Memory B cell (primary cell): ENCODE data around the gene EGFL7.

ENCODE experiments used
- ATAC-seq: fragments of 150-1000 bp; cut with Tn5 transposase; 2 replicates; pipeline ENCODE4 v1.10.0; 2021; ENCODE audit warnings: low read depth, mild to moderate bottlenecking, moderate library complexity
- DNase-seq, 2 donors: peaks; one replicate each; pipeline ENCODE4 v3.0.0; 2022; ENCODE audit warnings: low spot score in 2 of 2
- H3K27ac Mint-ChIP-seq: one replicate; pipeline ENCODE4 v1.8.0; 2022; ENCODE audit warnings: mild to moderate bottlenecking, moderate library complexity, mixed read lengths
- H3K27me3 Mint-ChIP-seq: one replicate; pipeline ENCODE4 v1.8.0; 2022; ENCODE audit warnings: mixed read lengths
- H3K36me3 Mint-ChIP-seq: one replicate; pipeline ENCODE4 v1.8.0; 2022; ENCODE audit warnings: mild to moderate bottlenecking, mixed read lengths
- H3K4me1 Mint-ChIP-seq: one replicate; pipeline ENCODE4 v1.8.0; 2022; ENCODE audit warnings: mixed read lengths
- H3K4me3 Mint-ChIP-seq: one replicate; pipeline ENCODE4 v1.8.0; 2022; ENCODE audit warnings: mild to moderate bottlenecking, moderate library complexity, mixed read lengths
- H3K9me3 Mint-ChIP-seq: one replicate; pipeline ENCODE4 v1.8.0; 2022; ENCODE audit warnings: mixed read lengths

EGFL7 gene

DNA sequence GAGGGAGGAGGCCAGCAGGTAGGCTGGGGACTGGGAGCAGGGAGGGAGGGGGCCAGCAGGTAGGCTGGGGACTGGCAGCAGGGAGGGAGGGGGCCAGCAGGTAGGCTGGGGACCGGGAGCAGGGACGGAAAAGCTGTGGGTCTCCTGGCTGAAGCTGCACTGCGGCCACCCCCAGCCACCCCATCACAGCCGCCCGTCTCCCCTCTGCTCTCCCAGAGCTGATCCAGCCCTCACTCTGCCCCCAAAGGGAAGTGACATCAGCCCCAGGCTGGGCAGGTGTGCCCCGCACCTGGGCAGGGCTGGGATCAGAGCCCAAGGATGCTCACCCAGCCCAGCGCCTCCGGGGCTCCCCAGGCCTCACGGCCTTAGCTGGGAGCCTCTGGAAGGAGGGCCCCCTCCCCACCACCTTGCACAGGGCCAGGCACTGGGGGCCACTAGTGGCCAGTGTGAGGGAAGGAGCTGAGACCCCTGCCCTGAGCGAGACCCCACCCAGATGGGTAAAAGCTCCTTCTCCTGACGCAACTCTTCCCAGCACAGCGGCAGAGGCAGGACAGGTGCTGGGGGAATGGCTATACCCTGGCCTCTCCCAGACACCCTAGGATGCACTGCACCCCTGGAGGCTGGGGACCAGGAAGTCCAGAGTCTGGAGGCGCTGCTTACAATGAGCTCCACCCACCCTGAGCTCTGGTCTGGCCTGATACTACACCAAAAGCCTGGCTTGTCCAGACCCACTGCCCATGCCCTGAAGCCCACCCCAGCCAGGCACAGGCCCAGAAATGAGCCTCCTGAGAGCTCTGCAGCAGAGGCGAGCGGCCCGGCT lies 13.0 kb downstream of the EGFL7 start:
- DNase-seq: no peak
- Mint-ChIP-seq H3K4me1 (peaks cover 2% of the 10 kb centered on the region), H3K27ac (no peak overlapping the region), H3K36me3 (peaks cover 6% of the 10 kb centered on the region), H3K27me3 (peaks cover 2% of the 10 kb centered on the region), H3K4me3 (no peak overlapping the region), H3K9me3 (no peaks in the 10 kb centered on the region)
- ATAC-seq: no peak

DNA sequence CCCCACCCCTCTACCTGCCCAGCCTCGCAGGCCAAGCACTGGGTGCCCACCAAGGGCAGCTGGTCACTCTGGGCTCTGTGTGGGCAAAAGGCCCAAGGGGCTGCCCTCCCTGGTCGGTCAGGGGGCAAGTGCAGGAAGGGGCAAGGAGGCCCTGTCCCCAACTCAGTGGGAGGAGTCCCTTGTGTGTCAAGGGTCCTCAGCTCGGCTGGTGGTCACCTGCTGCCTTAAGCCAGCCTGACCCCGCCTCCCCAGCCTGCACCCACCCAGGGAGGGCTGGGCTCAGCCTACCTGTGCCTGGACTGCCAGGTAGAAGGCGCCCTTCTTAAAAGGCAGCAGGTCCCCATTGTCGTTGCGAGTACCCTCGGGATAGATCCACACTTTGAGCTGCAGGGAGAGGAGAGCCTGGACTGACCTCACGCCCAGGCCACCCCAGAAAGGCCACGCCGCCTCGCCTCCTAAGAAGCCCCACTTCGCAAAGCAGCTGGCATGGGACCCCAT lies 13.6 kb downstream of the EGFL7 start:
- H3K36me3 Mint-ChIP-seq: peaks cover 6% of the 10 kb centered on the region
- DNase-seq (no peak), ATAC-seq (no peak)
- no peak overlapping the region for H3K27ac Mint-ChIP-seq
- H3K4me3 Mint-ChIP-seq: no peak overlapping the region
- no peaks in the 10 kb centered on the region for H3K9me3 Mint-ChIP-seq
- H3K4me1 Mint-ChIP-seq: peaks cover 2% of the 10 kb centered on the region
- H3K27me3 Mint-ChIP-seq: peaks cover 2% of the 10 kb centered on the region

DNA sequence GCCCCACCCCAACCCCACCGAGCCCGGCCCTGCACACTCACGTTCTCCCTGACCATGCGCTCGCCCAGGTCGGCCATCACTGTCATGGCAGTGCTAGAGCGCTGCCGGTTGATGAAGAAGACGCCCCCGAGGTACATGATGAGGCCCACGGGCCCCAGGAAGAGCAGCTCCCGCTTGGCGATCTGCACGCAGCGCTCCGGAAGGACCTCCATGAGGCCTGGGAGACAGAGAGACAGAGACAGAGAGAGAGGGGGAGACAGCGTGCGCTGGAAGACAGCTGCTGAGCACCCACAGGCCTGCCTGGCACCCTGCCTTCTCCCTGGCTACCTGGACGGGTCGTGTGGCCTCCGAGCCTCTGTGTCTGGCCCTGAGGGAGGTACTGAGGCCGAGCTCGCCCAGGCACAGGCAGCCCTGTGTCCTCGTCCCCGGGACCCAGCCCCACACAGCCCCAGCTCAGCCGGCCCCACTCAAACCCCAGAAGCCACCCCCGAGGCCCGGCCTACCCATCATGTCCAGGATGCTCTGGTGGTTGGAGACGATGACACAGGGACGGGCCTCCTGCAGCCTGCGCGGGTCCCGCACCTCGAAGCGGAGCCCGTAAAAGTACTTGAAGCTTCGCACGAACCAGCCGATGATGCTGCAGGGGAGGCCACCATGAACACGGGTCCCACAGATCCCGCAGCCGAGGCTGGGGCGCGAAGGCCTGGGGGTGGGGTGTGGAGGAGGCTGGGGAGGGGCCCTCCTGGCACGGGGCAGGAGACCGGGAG lies 14.4 kb downstream of the EGFL7 start:
- Mint-ChIP-seq H3K4me3 (no peak overlapping the region), H3K9me3 (no peaks in the 10 kb centered on the region), H3K27me3 (no peaks in the 10 kb centered on the region), H3K27ac (no peak overlapping the region), H3K4me1 (no peaks in the 10 kb centered on the region), H3K36me3 (peaks cover 6% of the 10 kb centered on the region)
- DNase-seq (no peak), ATAC-seq (no peak)

DNA sequence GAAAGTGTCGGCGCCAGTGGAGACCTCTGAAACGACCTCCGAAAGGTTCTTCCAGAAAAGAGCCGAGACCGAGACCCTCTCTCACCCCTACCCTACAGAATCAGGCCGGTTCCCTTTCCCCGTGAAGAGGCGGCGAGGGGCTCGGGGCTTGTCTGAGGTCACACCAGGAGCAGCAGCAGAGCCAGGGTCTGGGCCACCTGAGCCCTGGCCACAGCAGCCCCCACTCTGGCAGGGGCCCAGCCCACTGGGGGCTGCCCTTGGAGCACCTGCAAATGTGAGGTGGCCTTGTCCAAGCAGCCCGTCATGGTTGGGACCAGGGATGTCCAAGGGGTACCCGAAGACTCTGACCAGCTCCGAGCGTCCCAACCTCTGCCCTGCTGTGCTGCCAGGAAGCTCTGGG lies 15.3 kb downstream of the EGFL7 start:
- no peak for DNase-seq
- no peak for ATAC-seq
- Mint-ChIP-seq H3K9me3 (no peaks in the 10 kb centered on the region), H3K4me1 (no peaks in the 10 kb centered on the region), H3K27ac (no peak overlapping the region), H3K27me3 (no peaks in the 10 kb centered on the region), H3K4me3 (no peak overlapping the region), H3K36me3 (peaks cover 6% of the 10 kb centered on the region)

DNA sequence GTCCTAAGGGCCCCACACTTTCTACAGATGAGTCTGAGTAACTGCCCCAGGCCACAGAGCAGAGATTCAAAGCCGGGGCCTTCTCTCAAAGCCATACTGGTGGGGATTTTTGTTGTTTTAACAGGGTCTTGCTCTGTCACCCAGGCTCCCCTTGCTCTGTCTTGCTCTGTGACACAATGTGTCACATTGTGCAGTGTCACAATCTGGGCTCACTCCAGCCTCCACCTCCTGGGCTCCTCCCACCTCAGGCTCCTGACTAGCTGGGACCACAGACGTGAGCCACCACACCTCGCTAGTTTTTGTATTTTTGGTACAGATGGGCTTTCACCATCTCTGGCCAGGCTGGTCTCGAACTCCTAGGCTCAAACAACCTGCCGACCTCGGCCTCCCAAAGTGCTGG lies 15.9 kb downstream of the EGFL7 start:
- no peak overlapping the region for H3K27ac Mint-ChIP-seq
- H3K27me3 Mint-ChIP-seq: no peaks in the 10 kb centered on the region
- H3K36me3 Mint-ChIP-seq: peaks cover 6% of the 10 kb centered on the region
- DNase-seq: no peak
- no peaks in the 10 kb centered on the region for H3K4me1 Mint-ChIP-seq
- H3K9me3 Mint-ChIP-seq: no peaks in the 10 kb centered on the region
- no peak for ATAC-seq
- no peak overlapping the region for H3K4me3 Mint-ChIP-seq

DNA sequence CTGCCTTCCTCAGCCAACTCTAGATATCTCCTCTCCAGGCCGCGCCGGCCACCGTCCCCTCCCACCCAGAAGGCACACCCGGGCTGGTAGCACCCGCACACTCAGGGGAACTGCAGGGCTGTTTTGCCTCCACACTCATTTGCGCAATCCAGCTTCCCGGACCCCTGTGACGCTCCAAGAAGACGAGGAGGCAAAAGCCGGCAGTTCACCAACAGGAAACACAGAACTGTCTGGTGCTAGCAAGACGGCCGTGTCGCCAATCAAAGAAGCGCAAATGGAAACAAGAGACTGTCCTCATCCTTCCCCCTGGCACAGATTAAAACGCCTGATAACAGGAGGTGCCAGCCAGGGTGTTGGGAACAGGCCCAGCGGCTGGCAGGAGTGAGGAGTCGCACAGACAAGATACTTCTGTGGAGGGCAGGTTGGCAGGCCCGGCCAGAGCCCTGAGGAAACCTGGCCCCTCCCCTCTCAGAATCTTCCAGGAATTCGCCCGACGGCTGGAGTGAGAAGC lies 16.8 kb downstream of the EGFL7 start:
- H3K27me3 Mint-ChIP-seq: no peaks in the 10 kb centered on the region
- no peak for DNase-seq
- H3K27ac Mint-ChIP-seq: no peak overlapping the region
- no peak for ATAC-seq
- no peak overlapping the region for H3K4me3 Mint-ChIP-seq
- no peaks in the 10 kb centered on the region for H3K4me1 Mint-ChIP-seq
- no peaks in the 10 kb centered on the region for H3K9me3 Mint-ChIP-seq
- peaks cover 4% of the 10 kb centered on the region for H3K36me3 Mint-ChIP-seq

DNA sequence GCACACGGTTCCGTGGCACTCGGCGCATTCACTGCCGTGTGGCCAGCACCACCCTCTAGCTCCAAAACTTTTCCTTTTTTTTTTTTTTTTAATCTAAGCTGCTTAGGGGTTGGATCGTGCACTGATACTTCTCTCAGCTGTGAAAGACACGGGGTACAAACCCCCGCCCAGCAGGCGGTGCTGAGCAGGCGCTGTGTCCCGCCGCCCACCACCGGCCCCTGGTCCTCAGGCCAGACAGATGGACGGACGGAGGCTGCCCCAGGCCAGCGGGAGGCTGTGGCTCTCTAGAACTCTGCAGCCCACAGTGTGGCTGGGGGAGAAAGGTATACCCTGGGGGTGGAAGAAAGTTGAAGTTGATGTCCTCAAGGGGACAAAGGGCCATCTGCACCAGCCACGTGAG lies 18.3 kb downstream of the EGFL7 start:
- Mint-ChIP-seq H3K36me3 (peaks cover 2% of the 10 kb centered on the region), H3K27ac (no peak overlapping the region), H3K27me3 (no peaks in the 10 kb centered on the region), H3K4me3 (no peak overlapping the region), H3K9me3 (no peaks in the 10 kb centered on the region), H3K4me1 (peaks cover 3% of the 10 kb centered on the region)
- ATAC-seq (no peak), DNase-seq (no peak)

DNA sequence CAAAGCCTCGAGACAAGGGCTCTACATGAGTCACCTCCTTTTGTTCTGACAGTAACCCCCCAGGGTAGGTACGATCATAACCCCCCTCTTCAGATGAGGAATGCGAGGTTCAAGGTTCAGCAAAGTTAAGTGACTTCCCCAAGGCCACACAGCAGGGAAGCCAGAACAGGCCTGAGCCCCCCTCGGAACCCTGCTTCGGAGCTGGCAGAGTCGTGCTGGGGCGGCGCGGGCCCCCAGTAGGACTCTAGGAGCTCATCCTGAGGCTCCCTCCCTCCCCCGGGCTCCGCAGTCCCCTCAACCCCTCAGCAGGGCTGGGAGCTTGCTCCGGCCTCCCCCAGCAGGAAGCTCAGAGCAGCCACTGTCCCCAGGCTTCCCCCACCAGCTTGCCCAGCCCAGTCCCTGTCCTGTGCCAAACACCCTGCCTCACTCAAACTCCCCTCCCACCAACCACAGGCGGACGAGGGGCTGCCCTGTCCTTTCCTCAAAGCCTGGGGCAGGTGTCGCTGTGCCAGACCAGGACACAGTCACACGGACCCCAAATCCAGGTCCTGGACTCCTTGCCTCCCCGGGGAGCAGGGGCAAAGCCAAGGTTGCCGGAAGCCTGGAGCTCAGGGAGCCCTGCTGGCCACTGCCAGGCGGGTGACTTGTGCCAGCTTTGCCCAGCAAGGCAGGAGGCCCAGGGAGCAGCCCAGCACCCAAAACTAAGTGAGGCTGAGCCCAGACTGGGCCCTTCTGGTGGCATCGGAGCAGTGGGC lies 19.4 kb downstream of the EGFL7 start:
- Mint-ChIP-seq H3K9me3 (no peaks in the 10 kb centered on the region), H3K27me3 (no peaks in the 10 kb centered on the region), H3K4me3 (no peak overlapping the region), H3K4me1 (peaks cover 6% of the 10 kb centered on the region), H3K36me3 (no peaks in the 10 kb centered on the region), H3K27ac (no peak overlapping the region)
- no peak for ATAC-seq
- DNase-seq: no peak

DNA sequence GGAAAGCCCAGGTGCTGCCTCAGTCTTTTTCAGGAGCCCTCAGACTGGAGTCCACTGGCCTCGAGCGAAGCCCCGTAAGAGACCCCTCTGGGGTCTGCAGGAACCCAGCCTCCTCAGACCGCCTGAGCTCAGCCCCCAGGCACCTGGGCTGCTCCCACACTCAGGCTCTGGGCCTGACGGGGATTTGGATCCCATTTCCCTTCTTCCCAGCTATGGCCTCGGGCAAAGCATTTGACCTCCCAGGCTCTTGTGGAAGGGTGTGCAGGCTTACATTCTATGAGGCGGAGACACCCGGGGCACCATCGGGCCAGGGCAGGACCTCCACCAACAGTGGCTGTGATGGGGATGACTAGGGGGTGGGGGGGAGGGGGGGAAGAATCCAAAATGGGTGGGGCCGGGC lies 20.0 kb downstream of the EGFL7 start:
- no peak overlapping the region for H3K27ac Mint-ChIP-seq
- no peak for DNase-seq
- H3K27me3 Mint-ChIP-seq: no peaks in the 10 kb centered on the region
- H3K4me1 Mint-ChIP-seq: peaks cover 6% of the 10 kb centered on the region
- H3K4me3 Mint-ChIP-seq: no peak overlapping the region
- H3K9me3 Mint-ChIP-seq: no peaks in the 10 kb centered on the region
- H3K36me3 Mint-ChIP-seq: no peaks in the 10 kb centered on the region
- no peak for ATAC-seq

DNA sequence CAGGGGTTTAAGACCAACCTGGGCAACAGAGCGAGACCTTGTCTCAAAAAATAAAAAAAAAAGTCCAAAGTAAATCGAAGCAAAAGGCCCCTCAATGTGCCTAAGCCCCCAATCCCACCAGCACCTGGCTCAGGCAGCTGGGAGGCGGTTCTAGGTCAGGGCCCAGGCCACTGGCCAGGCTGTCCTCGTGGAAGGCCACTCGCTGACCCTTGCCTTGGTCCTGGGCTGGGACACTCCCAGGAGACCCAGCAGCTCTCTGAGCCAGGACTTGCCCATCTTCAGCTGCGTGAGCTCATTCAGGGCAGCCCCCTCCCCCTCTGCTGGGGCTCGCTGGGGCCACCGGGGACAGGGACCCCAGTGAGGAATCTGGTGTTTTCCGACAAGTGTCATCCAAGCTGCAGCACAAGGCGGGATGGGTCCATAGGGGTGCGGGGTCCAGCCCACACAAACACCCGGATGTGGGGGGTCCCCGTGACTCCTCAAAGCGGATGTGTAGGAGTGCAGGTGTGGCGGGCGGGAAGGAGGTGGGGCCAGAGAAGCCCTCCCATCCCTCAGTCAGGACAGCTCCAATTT lies 20.5 kb downstream of the EGFL7 start:
- no peak overlapping the region for H3K4me3 Mint-ChIP-seq
- no peak overlapping the region for H3K27ac Mint-ChIP-seq
- peaks cover 6% of the 10 kb centered on the region for H3K4me1 Mint-ChIP-seq
- no peak for DNase-seq
- H3K27me3 Mint-ChIP-seq: no peaks in the 10 kb centered on the region
- H3K36me3 Mint-ChIP-seq: no peaks in the 10 kb centered on the region
- H3K9me3 Mint-ChIP-seq: no peaks in the 10 kb centered on the region
- ATAC-seq: no peak

DNA sequence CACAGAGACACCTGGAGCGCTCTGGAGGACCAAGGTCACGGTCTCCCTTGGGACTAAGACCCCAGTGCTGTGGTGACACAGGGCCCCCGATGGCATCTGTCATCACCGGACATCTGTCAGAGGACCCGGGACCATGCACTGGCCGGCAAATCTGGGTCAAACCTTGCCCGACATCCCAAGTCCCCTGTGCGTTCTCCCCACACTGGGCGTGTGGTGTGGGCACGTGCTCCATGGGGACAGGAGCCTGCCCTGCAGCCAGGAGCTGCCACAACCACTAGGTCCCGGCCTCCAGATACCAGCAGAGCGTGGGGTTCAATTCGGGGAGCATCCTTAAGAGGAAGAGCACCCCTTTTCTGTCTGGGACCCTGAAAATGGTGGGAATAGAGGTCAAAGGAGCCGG lies 21.0 kb downstream of the EGFL7 start:
- Mint-ChIP-seq H3K27ac (no peak overlapping the region), H3K36me3 (no peaks in the 10 kb centered on the region), H3K4me3 (no peak overlapping the region), H3K4me1 (peaks cover 6% of the 10 kb centered on the region), H3K27me3 (no peaks in the 10 kb centered on the region), H3K9me3 (no peaks in the 10 kb centered on the region)
- ATAC-seq (no peak), DNase-seq (no peak)

DNA sequence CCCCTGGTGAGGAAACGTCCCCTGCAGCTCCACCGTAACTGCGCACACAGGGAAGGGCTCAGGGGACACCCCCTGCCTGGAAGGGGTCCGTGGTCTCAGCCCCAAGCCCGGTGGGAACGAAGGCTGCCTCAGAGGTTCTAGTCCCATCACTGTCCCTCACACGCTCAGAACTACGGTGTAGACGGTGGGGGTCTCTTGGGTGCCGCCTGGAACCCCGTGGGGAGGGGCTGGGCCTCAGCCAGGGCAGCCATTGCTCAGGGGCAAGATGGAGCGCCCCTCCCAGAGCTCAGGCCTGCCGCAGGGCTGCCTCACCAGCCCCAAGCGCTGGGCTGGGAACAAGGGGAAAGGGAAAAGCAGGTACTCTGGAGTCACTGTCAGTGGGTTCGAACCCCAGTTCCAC lies 21.6 kb downstream of the EGFL7 start:
- H3K9me3 Mint-ChIP-seq: no peaks in the 10 kb centered on the region
- H3K27ac Mint-ChIP-seq: no peak overlapping the region
- DNase-seq (no peak), ATAC-seq (no peak)
- H3K36me3 Mint-ChIP-seq: no peaks in the 10 kb centered on the region
- H3K4me3 Mint-ChIP-seq: no peak overlapping the region
- peaks cover 6% of the 10 kb centered on the region for H3K4me1 Mint-ChIP-seq
- H3K27me3 Mint-ChIP-seq: no peaks in the 10 kb centered on the region

DNA sequence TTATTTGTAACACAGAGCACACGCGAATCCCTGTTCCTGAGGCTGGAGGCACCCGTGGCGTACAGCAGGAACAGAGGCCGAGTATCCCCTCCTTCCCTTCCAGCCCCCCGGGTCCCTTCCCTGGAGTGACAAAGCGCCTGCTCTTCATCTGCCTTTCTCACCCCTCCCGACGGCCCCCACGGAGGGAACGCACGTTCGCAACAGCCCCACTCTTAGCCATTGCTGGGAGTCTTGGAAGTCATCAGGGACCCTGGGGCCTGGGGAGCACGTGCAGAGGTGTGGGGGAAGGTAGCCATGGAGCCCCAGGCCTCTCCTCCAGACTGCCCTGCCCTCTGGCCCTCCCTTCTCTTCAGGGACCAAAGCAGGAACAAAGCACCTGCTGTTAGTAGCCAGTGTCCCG lies 22.1 kb downstream of the EGFL7 start:
- no peaks in the 10 kb centered on the region for H3K9me3 Mint-ChIP-seq

DNA sequence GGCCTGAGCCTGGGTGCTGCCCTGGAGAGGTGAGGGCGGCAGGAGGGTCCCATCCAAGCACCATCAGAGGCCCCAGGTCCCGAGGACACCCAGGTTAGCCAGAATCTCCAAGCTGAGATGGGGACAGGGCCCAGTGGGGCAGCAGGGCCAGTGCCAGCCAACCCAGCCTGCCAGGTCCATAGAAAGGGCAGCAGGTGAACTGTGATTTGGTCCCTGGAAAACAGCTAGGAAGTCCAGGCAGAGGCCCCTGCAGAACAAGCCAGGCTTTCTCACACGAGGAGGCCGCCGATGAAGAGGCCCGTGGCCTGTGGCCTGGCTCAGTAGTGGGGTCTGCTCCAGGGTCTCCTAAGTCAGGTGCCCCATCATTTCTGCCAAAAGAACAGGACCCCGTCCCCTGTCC lies 22.5 kb downstream of the EGFL7 start:
- no peak for DNase-seq
- ATAC-seq: no peak
- Mint-ChIP-seq H3K27ac (no peak overlapping the region), H3K36me3 (no peaks in the 10 kb centered on the region), H3K9me3 (no peaks in the 10 kb centered on the region), H3K27me3 (peaks cover 2% of the 10 kb centered on the region), H3K4me3 (no peak overlapping the region), H3K4me1 (peaks cover 6% of the 10 kb centered on the region)

More for the DNA sequence above, 22.1 kb downstream of the EGFL7 start:
- ATAC-seq (no peak), DNase-seq (no peak)
- H3K27ac Mint-ChIP-seq: no peak overlapping the region
- H3K4me1 Mint-ChIP-seq: peaks cover 6% of the 10 kb centered on the region
- H3K27me3 Mint-ChIP-seq: no peaks in the 10 kb centered on the region
- no peaks in the 10 kb centered on the region for H3K36me3 Mint-ChIP-seq
- no peak overlapping the region for H3K4me3 Mint-ChIP-seq
